GM19035 (cell line): ENCODE measurements around the gene SNU13.
"Not testable (repeated sequence)": the region's sequence is repeated elsewhere in the genome, so short reads cannot be mapped to it uniquely, and the experiment has no call there.

Experiments
- ATAC-seq: cut with Tn5 transposase; IDR thresholded peaks from one replicate; pipeline ENCODE4 v1.9.1; 2021; ENCODE audit not compliant: unreplicated experiment

The SNU13 gene

GRCh38 chr22:41647771-41648170 is 40.9 kb downstream of the SNU13 start:
- ATAC-seq = no peak

GRCh38 chr22:41642331-41643110 is 46.1 kb downstream of the SNU13 start:
- ATAC-seq = no peak

- no peak for ATAC-seq
Measured at GRCh38 chr22:41641854-41642253, 46.8 kb downstream of the SNU13 start.

GRCh38 chr22:41638748-41639147 is 49.9 kb downstream of the SNU13 start:
- ATAC-seq = no peak

- no peak for ATAC-seq
Measured at GRCh38 chr22:41638124-41638523, 50.5 kb downstream of the SNU13 start.

GRCh38 chr22:41637623-41638022 is 51.0 kb downstream of the SNU13 start:
- ATAC-seq = not testable (repeated sequence)

- ATAC-seq = no peak
Measured at GRCh38 chr22:41636467-41636866, 52.2 kb downstream of the SNU13 start.

- ATAC-seq = not testable (repeated sequence)
Measured at GRCh38 chr22:41634610-41635009, 54.1 kb downstream of the SNU13 start.

- not testable (repeated sequence) for ATAC-seq
Measured at GRCh38 chr22:41631615-41632014, 57.1 kb downstream of the SNU13 start.

- ATAC-seq = not testable (repeated sequence)
Measured at GRCh38 chr22:41631115-41631514, 57.6 kb downstream of the SNU13 start.

GRCh38 chr22:41625577-41625976 is 63.1 kb downstream of the SNU13 start:
- no peak for ATAC-seq
